Fibroblast of pulmonary artery (primary cell): ENCODE results near the gene VAV1.

Experiments used
- DNase-seq: peaks from one replicate; pipeline ENCODE4 v3.0.0-alpha.2; 2010; ENCODE audit warnings: low read depth
- H3K4me3 ChIP-seq: replicated peaks from 2 replicates; pipeline ENCODE4 v1.5.1; 2011; ENCODE audit warnings: low read depth, mild to moderate bottlenecking, control low read depth, low read length, moderate library complexity
- CTCF ChIP-seq: IDR thresholded peaks from 2 replicates; pipeline ENCODE4 v1.5.1; 2011; ENCODE audit warnings: mild to moderate bottlenecking, control low read depth, low read length, inconsistent platforms; ENCODE audit errors: missing control alignments

Gene VAV1

GRCh38 chr19:6728346-6728745, 44.2 kb upstream of the VAV1 start:
- H3K4me3 ChIP-seq: no peak overlapping the region
- TF ChIP-seq CTCF: no peak
- DNase-seq: no peak

GRCh38 chr19:6729573-6730152, 42.8 kb upstream of the VAV1 start:
- TF ChIP-seq CTCF: no peak
- H3K4me3 ChIP-seq: no peak overlapping the region
- no peak for DNase-seq

DNA sequence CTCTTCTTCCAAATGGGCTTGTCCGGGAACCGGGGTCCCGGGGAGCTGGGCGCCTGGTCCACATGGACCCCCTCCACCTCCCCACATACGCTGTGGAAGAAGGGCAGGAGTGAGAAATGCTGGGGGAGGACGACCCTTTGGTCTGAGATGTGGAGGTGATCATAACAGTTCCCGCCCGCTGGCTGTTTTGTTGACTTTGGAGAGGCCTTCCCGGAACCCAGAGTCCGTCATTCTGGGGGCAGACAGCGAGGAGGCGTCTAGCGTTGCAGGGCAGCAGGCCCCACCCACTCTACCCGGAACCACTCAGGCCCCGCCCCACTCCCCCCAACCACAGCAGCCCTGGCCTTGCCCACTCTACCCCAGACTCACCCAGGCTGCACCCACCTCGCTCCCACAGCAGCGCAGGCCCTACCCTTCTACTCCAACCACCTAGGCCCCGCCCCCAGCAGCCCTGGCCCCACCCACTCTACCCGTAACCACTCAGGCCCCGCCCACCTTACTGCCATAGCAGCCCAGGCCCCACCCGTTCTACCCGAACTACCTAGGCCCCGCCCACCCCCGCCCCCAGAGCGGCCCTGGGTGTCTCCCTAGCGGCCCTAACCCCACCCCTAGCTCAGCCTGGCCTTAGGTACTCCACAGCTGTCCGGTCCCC, 42.2 kb upstream of the VAV1 start:
- no peak for DNase-seq
- TF ChIP-seq CTCF: no peak
- H3K4me3 ChIP-seq: no peak overlapping the region

DNA sequence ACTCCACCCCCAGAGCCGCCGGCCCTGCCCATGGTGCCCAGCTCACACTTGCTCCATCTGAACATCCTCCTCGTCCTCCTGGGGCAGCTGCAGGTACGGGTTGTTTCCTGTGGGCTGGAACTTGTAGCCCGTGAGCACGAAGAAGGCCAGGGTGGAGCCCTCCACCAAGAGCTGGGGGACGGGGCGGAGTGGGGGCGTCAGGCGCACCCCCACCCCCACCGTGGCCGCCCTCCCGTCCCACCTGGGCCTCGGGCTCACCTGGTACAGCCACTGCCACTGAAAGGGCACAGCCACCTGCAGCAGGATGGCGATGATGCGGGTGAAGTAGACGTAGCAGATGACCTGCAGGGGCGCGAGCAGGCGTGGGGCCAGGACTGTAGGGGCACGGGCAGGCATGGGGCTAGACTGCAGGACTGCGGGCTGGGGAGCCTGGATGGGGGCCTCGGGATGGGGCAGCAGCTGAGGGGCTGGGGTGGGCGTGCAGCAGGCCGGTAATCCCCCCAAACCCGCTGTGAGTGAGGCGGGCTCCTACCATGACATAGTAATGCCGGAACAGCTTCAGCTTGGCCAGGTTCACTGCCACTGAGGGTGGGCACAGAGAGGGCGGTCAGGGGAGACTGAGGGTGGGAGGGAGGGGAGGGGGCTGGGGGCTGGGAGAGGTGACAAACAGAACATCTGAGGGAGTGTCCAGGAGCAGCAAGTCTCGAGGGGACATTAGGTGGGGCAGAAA, 41.4 kb upstream of the VAV1 start:
- no peak overlapping the region for H3K4me3 ChIP-seq
- DNase-seq: no peak
- no peak for TF ChIP-seq CTCF

DNA sequence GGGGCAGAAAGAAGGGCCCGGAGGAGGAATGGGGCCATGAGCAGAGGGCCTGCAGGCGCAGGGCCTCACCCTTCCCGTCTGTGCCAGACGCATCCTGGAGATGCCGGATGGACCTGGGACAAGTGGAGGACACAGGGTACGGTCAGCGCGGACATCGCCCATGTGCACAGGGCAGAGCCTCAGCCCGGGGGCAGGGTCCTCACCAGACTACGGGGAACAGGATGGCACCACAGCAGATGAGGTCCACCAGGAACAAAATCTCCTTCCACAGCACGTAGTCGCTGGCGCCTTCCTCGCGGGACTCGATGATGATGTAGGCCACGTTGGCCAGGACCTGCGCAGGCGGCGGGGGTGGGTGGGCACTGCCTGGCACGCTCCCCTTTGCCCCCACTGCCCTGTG, 40.7 kb upstream of the VAV1 start:
- no peak for DNase-seq
- TF ChIP-seq CTCF: no peak
- H3K4me3 ChIP-seq: no peak overlapping the region

DNA sequence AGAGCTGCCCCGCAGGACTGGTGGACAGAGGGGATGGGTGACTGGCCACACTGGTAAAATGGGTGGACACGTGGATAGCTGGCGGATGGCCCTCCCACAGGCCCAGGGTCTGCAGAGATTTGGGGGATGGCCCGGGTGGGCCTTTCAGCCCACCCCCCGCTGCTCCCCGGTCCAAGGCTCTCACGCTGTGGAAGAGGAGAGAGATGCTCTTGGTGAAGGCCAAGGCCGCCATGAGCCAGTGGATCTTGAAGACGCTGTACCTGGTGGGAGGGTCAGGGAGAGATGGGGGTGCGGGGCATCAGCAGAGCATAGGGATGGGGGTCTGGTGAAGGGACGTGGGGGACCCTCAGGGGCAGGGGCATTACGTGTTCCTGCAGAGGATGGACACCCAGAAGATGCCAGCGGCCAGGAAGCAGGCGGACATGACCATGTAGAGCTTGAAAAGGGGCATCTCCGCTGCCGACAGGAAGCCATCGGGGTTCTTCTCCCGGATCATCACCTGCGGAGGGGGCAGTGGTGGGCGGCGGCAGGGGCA, 39.6 kb upstream of the VAV1 start:
- TF ChIP-seq CTCF: no peak
- H3K4me3 ChIP-seq: no peak overlapping the region

More for the DNA sequence above, 39.6 kb upstream of the VAV1 start:
- DNase-seq: no peak
